BE2C (cell line): ENCODE results near the gene ITPK1.

ENCODE experiments used
- DNase-seq: peaks from one replicate; pipeline ENCODE4 v3.0.0-alpha.2; 2020
- H3K27me3 ChIP-seq: fragments of 250-450 bp; sonication (Bioruptor Pico); 2 replicates; pipeline ENCODE4 v1.5.1; 2020; ENCODE audit warnings: mild to moderate bottlenecking
- H3K36me3 ChIP-seq: fragments of 250-450 bp; sonication (Bioruptor Pico); 2 replicates; pipeline ENCODE4 v1.5.1; 2020; ENCODE audit warnings: mild to moderate bottlenecking
- H3K4me1 ChIP-seq: fragments of 250-450 bp; sonication (Bioruptor Pico); 2 replicates; pipeline ENCODE4 v1.5.1; 2020
- H3K4me3 ChIP-seq: 2 replicates; pipeline ENCODE4 v1.5.1; 2011; ENCODE audit warnings: low read depth, low read length
- H3K9me3 ChIP-seq: fragments of 250-450 bp; sonication (Bioruptor Pico); 2 replicates; pipeline ENCODE4 v1.5.1; 2020
- TF ChIP-seq, protein P1 (sequence below): IDR thresholded peaks from 2 replicates; pipeline ENCODE4 v1.5.1; 2012; ENCODE audit warnings: mild to moderate bottlenecking, low read depth, low read length

Gene ITPK1

GRCh38 chr14:93049315-93049714 is 66.4 kb downstream of the ITPK1 start:
- H3K4me3 ChIP-seq: no peak overlapping the region
- TF ChIP-seq, protein P1, sequence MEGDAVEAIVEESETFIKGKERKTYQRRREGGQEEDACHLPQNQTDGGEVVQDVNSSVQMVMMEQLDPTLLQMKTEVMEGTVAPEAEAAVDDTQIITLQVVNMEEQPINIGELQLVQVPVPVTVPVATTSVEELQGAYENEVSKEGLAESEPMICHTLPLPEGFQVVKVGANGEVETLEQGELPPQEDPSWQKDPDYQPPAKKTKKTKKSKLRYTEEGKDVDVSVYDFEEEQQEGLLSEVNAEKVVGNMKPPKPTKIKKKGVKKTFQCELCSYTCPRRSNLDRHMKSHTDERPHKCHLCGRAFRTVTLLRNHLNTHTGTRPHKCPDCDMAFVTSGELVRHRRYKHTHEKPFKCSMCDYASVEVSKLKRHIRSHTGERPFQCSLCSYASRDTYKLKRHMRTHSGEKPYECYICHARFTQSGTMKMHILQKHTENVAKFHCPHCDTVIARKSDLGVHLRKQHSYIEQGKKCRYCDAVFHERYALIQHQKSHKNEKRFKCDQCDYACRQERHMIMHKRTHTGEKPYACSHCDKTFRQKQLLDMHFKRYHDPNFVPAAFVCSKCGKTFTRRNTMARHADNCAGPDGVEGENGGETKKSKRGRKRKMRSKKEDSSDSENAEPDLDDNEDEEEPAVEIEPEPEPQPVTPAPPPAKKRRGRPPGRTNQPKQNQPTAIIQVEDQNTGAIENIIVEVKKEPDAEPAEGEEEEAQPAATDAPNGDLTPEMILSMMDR: no peak
- H3K36me3 ChIP-seq: peaks cover 11% of the 10 kb centered on the region
- H3K4me1 ChIP-seq: peaks cover 37% of the 10 kb centered on the region
- H3K9me3 ChIP-seq: no peaks in the 10 kb centered on the region
- no peak for DNase-seq
- no peaks in the 10 kb centered on the region for H3K27me3 ChIP-seq

- Histone ChIP-seq H3K36me3 (peaks cover 11% of the 10 kb centered on the region), H3K4me1 (peaks cover 41% of the 10 kb centered on the region), H3K4me3 (no peak overlapping the region), H3K27me3 (no peaks in the 10 kb centered on the region), H3K9me3 (no peaks in the 10 kb centered on the region)
- TF ChIP-seq, protein P1: no peak
- DNase-seq: no peak
Observed at GRCh38 chr14:93048843-93049242, 66.9 kb downstream of the ITPK1 start.

- peaks cover 50% of the 10 kb centered on the region for H3K4me1 ChIP-seq
- H3K4me3 ChIP-seq: no peak overlapping the region
Observed at GRCh38 chr14:93047661-93048060, 68.1 kb downstream of the ITPK1 start.

DNA sequence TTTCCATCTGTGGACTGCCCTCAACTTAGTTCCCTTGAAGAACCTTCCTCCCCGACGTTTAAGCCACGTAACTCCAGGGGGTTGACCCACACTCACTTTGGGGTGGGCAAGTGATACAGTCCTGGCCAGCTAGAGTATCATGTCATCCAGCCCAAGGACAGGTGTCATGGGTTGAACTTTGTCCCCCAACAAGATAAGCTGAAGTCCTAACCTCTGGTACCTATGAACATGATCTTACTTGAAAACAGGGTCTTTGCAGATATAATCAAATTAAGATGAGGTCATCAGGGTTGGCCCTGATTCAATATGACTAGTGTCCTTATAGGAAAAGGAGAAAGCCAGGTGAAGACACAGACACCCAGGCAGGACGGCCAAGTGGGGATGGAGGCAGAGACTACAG is 68.6 kb downstream of the ITPK1 start:
- H3K27me3 ChIP-seq: no peaks in the 10 kb centered on the region
- peaks cover 50% of the 10 kb centered on the region for H3K4me1 ChIP-seq
- H3K36me3 ChIP-seq: peaks cover 11% of the 10 kb centered on the region
- no peaks in the 10 kb centered on the region for H3K9me3 ChIP-seq
- TF ChIP-seq, protein P1: no peak
- no peak overlapping the region for H3K4me3 ChIP-seq
- no peak for DNase-seq

More at GRCh38 chr14:93047661-93048060, 68.1 kb downstream of the ITPK1 start:
- TF ChIP-seq, protein P1: no peak
- H3K9me3 ChIP-seq: no peaks in the 10 kb centered on the region
- H3K27me3 ChIP-seq: no peaks in the 10 kb centered on the region
- H3K36me3 ChIP-seq: peaks cover 11% of the 10 kb centered on the region
- DNase-seq: no peak

DNA sequence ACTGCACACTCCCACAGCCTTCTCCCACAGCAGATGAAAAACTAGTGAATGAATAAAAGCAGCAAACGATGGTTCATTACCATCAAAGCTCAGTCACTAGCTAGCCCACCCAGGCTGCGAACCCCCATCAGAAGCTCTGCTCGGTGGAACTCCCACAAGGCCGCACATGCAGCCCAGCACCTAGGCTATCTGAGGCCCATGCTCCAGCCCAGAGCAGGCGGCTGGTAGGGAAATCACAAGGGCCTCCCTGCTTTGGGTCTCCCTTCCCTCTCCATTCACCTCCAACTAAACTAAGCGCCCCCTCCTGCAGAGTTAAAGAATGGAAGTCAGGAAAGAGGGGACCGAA is 69.0 kb downstream of the ITPK1 start:
- DNase-seq: peak; percentile 38
- H3K4me1 ChIP-seq: peaks cover 50% of the 10 kb centered on the region
- TF ChIP-seq, protein P1: 0 out of 2 replicates have a peak, but pooled peaks have one; percentile 4

GRCh38 chr14:93045965-93046704 is 69.6 kb downstream of the ITPK1 start:
- Histone ChIP-seq H3K27me3 (no peaks in the 10 kb centered on the region), H3K9me3 (no peaks in the 10 kb centered on the region), H3K4me3 (no peak overlapping the region), H3K36me3 (peaks cover 11% of the 10 kb centered on the region), H3K4me1 (peaks cover 50% of the 10 kb centered on the region)
- TF ChIP-seq, protein P1: no peak
- peak; percentile 74 for DNase-seq

More for the DNA sequence above, 69.0 kb downstream of the ITPK1 start:
- peaks cover 11% of the 10 kb centered on the region for H3K36me3 ChIP-seq
- no peaks in the 10 kb centered on the region for H3K27me3 ChIP-seq
- no peaks in the 10 kb centered on the region for H3K9me3 ChIP-seq
- H3K4me3 ChIP-seq: no peak overlapping the region
